ENCODE results near the gene DPP6.

GRCh38 chr7:154574235-154574634, 522.0 kb downstream of the DPP6 start:
- TF ChIP-seq CTCF (conservative IDR thresholded peaks at IDR 0.05) (no peak), EZH2 (IDR thresholded peaks at IDR 0.05; ENCODE audit: low read depth) (no peak)
